ENCODE data around the gene NOS3. TPM values are rescaled to one million over a fixed set of nuclear protein-coding genes. Genes with fewer than 3 reads are reported as not detected.

The NOS3 gene
- total RNA-seq, 1 experiment from 2014 or later = 0.71 TPM

- no peaks in the 10 kb centered on the region for H3K9me3 Mint-ChIP-seq (ENCODE audit: low read depth, unreplicated experiment)
- TSS peak; percentile 55 for BruUV-seq (replicated peaks)
- no peak for TF ChIP-seq CTCF (IDR thresholded peaks at IDR 0.05; ENCODE audit: unreplicated experiment)
- H3K4me3 Mint-ChIP-seq (ENCODE audit: low read depth, unreplicated experiment) = peak overlapping the region; percentile 94
- DNase-seq = peak; percentile 96
- H3K36me3 Mint-ChIP-seq (ENCODE audit: insufficient read depth, unreplicated experiment) = peaks cover 70% of the 10 kb centered on the region
- intact Hi-C loops (cut with micrococcal nuclease; ENCODE audit: unreplicated experiment) = loop anchor here (1.0 kb wide), 1 partner anchor 30 kb away; the partner anchor contains the start of gene ABCB8
- H3K4me1 Mint-ChIP-seq (ENCODE audit: low read depth, unreplicated experiment) = peaks cover 33% of the 10 kb centered on the region
- CTCF ChIA-PET = interaction anchor here (1.2 to 2.0 kb wide), 2 partner anchors 8 to 30 kb away, joined by 3 to 13 read pairs; partner anchors contain the start of gene ABCB8
- no peaks in the 10 kb centered on the region for H3K27me3 Mint-ChIP-seq (ENCODE audit: unreplicated experiment)
- H3K27ac Mint-ChIP-seq (ENCODE audit: unreplicated experiment) = peak overlapping the region; percentile 67
These were observed 67.4 kb downstream of the NOS3 start for GRCh38 chr7:151057989-151058780.

DNA sequence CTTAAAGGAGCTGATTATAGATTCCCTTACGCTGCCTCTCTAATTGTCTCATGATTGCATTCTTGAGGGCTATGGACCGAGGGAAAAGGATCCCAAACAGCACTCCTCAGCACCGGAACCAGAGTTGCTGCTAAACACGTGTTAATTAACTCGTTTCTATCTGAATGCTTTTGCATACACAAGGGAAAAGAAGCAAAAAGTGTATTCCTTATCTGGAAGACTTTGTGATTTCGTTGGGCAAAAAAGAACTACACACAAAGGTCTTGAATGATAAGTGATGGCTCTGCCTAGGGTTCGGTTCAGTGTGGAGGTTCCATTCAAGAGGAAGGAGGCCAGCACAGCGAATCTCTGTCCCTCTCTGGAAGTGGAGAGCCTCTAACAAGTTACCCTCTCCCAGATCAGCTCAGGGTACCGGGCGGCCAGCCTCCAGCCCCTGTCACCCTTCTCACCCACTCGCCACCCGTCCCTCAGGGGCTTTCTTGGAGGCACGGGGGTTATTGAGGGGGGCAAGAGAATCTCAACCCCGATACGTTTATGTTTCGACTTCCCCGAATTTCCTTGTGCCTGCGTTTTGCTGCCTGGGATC lies 68.1 kb downstream of the NOS3 start:
- H3K4me1 Mint-ChIP-seq (ENCODE audit: low read depth, unreplicated experiment) = peaks cover 33% of the 10 kb centered on the region
- BruUV-seq (replicated peaks) = no TSS peak
- H3K27me3 Mint-ChIP-seq (ENCODE audit: unreplicated experiment) = no peaks in the 10 kb centered on the region
- DNase-seq = no peak
- H3K36me3 Mint-ChIP-seq (ENCODE audit: insufficient read depth, unreplicated experiment) = peaks cover 72% of the 10 kb centered on the region
- H3K4me3 Mint-ChIP-seq (ENCODE audit: low read depth, unreplicated experiment) = peak overlapping the region; percentile 94
- CTCF ChIA-PET = interaction anchor here (1.2 to 2.0 kb wide), 2 partner anchors 8 to 31 kb away, joined by 3 to 13 read pairs; partner anchors contain the start of gene ABCB8
- H3K9me3 Mint-ChIP-seq (ENCODE audit: low read depth, unreplicated experiment) = no peaks in the 10 kb centered on the region
- peak overlapping the region; percentile 67 for H3K27ac Mint-ChIP-seq (ENCODE audit: unreplicated experiment)
- no peak for TF ChIP-seq CTCF (IDR thresholded peaks at IDR 0.05; ENCODE audit: unreplicated experiment)
- intact Hi-C loops (cut with micrococcal nuclease; ENCODE audit: unreplicated experiment) = loop anchor here (1.0 kb wide), 1 partner anchor 31 kb away; the partner anchor contains the start of gene ABCB8

DNA sequence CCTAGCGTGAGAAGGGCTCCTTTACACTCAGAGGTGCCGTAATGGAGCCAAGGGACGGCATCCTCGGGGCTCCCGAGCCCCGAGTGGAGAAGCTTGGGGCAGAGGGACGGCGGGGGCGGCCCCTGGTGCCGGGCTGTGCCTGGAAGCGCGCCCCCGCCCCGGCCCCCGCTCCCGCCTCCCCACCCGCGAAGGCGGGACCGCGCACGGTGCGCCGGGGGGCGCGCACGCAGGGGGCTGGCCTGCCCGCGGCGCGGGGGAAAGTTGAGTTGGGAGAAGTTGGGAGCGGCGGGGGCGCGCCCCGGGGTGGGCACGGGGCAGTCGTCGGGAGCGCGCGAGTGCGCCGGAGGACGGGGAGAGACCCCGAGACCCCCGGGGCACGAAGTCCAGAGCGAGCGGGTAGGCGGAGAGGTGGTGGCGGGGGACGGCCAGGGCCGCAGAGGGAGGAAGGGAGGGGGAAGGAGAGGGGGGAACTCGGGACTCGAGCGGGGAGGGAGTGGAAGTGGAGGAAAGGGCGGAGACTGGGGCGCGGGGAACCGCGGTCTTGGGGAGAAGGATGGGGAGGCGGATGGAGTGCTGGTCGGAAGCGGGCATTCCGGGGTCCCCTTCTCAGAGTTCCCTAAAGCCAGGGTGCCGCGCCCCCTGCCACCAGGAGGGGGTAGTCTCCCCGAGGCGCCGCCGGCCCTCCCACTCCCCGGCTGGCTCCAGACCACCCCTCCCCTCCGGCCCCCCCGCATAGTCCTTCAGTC lies 68.7 kb downstream of the NOS3 start, which contains the start of gene SLC4A2:
SLC4A2 (plus strand) TSS at position 223 of the 746 bp plus-strand sequence. CDS start 2,399 bp downstream, outside the sequence.
- peak; percentile 85 for TF ChIP-seq CTCF (IDR thresholded peaks at IDR 0.05; ENCODE audit: unreplicated experiment)
- peak; percentile 89 for DNase-seq
- CTCF ChIA-PET = interaction anchor here (1.2 kb wide), 2 partner anchors 9 to 32 kb away, joined by 3 read pairs; no protein-coding TSS in a partner anchor
- BruUV-seq (replicated peaks) = no TSS peak
- Mint-ChIP-seq H3K27me3 (ENCODE audit: unreplicated experiment) (no peaks in the 10 kb centered on the region), H3K9me3 (ENCODE audit: low read depth, unreplicated experiment) (no peaks in the 10 kb centered on the region), H3K4me1 (ENCODE audit: low read depth, unreplicated experiment) (peaks cover 33% of the 10 kb centered on the region), H3K27ac (ENCODE audit: unreplicated experiment) (peak within 1 kb of the TSS; percentile 67), H3K36me3 (ENCODE audit: insufficient read depth, unreplicated experiment) (peaks cover 74% of the 10 kb centered on the region), H3K4me3 (ENCODE audit: low read depth, unreplicated experiment) (peak within 1 kb of the TSS; percentile 94)
- intact Hi-C loops (cut with micrococcal nuclease; ENCODE audit: unreplicated experiment) = no loop called here

GRCh38 chr7:151060113-151060415 lies 69.2 kb downstream of the NOS3 start:
- H3K36me3 Mint-ChIP-seq (ENCODE audit: insufficient read depth, unreplicated experiment) = peaks cover 77% of the 10 kb centered on the region
- intact Hi-C loops (cut with micrococcal nuclease; ENCODE audit: unreplicated experiment) = no loop called here
- no peaks in the 10 kb centered on the region for H3K27me3 Mint-ChIP-seq (ENCODE audit: unreplicated experiment)
- BruUV-seq (replicated peaks) = no TSS peak
- no peaks in the 10 kb centered on the region for H3K9me3 Mint-ChIP-seq (ENCODE audit: low read depth, unreplicated experiment)
- H3K4me1 Mint-ChIP-seq (ENCODE audit: low read depth, unreplicated experiment) = peaks cover 33% of the 10 kb centered on the region
- CTCF ChIA-PET = interaction anchor here (0.7 to 1.2 kb wide), 2 partner anchors 26 to 32 kb away, joined by 3 read pairs; partner anchors contain the start of gene AGAP3
- H3K27ac Mint-ChIP-seq (ENCODE audit: unreplicated experiment) = no peak overlapping the region
- peak; percentile 18 for TF ChIP-seq CTCF (IDR thresholded peaks at IDR 0.05; ENCODE audit: unreplicated experiment)
- DNase-seq = no peak
- peak overlapping the region; percentile 94 for H3K4me3 Mint-ChIP-seq (ENCODE audit: low read depth, unreplicated experiment)

Data from Calu3 (cell line).